HG03558 (cell line): ENCODE data around the gene FAIM2.
"Not testable (repeated sequence)": the region's sequence is repeated elsewhere in the genome, so short reads cannot be mapped to it uniquely, and the experiment has no call there.

Experiments used
- ATAC-seq: cut with Tn5 transposase; IDR thresholded peaks from one replicate; pipeline ENCODE4 v1.9.1; 2021; ENCODE audit warnings: moderate number of reproducible peaks; ENCODE audit not compliant: unreplicated experiment; ENCODE audit errors: extremely low read depth

Gene FAIM2

GRCh38 chr12:49868449-49868848 lies 35.3 kb downstream of the FAIM2 start:
- ATAC-seq, result no peak

DNA sequence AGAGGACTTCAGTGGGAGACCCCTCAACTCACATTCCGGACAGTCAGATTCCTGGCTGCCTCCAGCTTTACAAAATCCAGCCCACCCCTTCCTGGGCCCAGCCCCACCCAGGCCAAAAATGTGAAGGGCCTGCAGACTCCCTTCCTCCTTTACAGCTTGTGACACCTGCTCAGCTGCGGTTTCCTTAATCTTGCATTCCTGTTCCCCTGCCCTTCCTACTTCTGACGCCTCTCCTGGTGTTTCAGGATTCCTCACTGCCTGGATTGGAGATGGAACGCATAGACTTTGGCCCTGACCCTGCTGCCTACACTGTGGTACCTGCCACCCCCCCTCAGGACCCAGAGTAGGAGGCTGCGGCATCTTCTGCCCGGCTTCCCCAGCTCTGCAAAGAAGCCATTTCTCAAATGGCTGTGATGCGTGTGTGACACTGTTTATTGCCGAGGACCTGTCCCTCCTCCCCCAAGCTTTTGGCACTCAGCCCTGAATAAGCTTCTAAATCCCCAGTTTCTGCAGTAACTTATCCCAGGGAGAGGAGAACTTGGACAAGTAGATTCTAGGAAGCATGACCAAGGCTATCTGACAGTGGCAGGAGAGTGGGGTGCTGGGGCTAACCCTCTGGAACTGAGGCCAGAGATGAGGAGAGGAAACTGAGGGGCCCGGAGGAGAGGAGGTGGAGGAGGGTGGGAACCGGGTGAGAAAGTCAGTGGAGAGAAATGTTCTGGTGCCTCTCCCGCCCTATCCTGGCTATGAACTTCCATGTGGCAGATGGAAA lies 35.9 kb downstream of the FAIM2 start:
- no peak for ATAC-seq

GRCh38 chr12:49866859-49867569 lies 36.7 kb downstream of the FAIM2 start:
- no peak for ATAC-seq

DNA sequence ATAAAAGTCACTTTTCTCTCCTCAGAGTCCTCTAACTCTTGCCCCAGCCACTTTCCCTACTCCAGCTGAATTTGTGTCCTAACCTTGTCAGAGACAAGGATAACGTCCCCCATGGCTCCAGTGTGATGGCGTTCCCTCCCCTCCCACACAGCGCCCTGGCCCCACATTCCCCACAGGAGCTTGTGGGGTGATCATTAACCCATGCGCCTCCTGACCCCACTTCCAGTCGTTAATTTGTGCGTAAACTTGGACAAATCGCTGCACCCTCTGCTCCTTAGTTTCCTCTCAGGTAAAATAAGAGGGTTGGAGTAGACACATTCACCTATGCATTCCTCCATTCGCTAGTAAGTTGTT lies 37.9 kb downstream of the FAIM2 start:
- no peak for ATAC-seq

GRCh38 chr12:49865109-49865781 lies 38.5 kb downstream of the FAIM2 start:
- no peak for ATAC-seq

- ATAC-seq, result no peak
These were observed 39.0 kb downstream of the FAIM2 start for GRCh38 chr12:49864798-49865090.

DNA sequence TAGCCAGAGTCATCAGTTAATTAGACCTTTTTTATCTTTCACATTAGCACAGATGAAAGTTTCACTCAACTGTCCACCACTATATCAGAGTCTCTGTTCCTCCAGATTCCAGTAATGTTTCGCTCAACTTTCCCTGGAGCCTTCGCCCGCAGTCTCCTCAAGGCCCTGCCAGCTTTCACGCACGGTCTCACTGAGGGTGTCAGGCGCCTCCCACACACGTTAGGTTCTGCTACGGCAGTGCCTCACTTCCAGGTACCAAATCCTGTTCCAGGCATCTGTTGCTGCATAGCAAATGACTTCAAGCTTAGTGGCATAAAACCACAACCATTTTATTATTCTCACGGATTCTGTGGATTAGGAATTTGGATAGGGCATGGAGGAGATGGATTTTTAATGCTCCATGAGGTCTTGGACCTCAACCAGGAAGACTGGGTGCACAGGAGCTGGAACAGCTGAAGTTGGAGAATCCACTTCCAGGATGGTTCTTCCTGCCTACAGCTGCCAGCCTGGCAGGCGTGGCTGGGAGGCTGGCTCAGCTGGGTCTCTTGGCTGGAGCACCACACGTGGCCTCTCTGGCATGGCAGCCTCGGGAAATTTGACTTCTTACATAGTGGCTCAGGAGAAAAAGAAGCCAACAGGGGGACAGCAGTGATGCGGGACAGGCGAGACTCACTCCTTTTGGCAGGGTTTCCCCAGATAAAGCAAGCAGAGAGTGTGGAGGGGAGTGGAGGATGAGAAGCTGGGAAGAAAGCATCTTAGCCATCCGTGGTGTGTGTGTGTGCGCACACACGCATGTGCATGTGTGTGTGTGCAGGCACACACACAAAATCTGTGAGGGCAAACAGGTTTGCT lies 39.5 kb downstream of the FAIM2 start:
- no peak for ATAC-seq

DNA sequence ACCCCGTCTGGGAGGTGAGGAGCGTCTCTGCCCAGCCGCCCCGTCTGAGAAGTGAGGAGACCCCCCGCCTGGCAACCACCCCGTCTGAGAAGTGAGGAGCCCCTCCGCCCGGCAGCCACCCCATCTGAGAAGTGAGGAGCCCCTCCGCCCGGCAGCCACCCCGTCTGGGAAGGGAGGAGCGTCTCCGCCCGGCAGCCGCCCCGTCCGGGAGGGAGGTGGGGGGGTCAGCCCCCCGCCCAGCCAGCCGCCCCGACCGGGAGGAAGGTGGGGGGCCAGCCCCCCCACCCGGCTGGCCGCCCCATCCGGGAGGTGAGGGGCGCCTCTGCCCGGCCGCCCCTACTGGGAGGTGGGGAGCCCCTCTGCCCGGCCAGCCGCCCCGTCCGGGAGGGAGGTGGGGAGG lies 42.8 kb downstream of the FAIM2 start:
- not testable (repeated sequence) for ATAC-seq

DNA sequence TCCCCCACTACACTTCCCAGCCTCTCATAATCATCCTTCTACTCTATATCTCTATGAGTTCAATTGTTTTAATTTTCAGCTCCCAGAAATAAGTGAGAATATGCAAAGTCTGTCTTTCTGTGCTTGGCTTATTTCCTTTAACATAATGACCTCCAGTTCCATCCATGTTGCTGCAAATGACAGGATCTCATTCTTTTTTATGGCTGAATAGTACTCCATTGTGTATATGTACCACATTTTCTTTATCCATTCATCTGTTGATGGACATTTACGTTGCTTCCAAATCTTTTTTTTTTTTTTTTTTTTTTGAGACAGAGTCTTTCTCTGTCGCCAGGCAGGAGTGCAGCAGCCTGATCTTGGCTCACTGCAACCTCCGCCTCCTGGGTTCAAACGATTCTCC lies 47.8 kb downstream of the FAIM2 start:
- not testable (repeated sequence) for ATAC-seq

DNA sequence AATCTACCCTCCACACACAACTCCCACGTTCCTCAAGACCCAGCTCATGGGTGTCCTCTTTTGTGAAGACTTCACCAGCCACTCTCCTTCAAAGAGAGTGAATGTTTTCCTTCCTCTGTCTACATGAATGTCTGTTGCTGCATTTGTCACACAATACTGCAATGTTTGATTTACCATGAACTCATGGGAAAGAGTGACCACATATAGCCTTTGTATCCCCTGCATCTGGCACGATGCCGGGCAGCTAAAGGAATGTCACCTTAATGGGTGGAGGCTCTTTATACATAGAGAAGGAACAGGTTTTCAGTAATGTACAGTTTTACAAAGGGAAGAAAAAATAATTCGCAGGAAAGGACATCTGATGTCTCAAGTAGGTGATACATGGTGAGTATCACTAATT lies 48.7 kb downstream of the FAIM2 start:
- ATAC-seq, result no peak

DNA sequence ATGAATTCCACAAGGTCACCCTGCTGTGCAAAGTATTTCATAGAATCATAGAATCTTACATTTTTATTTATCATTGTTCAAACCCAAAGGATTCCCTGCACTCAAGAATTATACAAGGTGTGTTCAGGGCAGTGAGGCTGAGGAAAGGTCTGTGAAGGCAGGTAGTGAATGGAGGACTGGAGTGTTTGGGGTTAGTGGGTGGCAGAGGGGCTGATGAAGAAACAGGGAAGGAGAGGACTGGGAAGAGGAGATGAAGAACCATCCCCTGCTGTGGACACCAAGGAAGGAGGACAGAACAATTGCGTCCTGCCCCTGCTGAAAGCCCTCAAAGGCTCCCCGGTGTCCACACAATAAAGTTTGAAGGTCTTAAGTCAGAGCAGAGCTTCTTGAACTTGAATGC lies 50.0 kb downstream of the FAIM2 start:
- no peak for ATAC-seq

GRCh38 chr12:49847161-49847560 lies 56.5 kb downstream of the FAIM2 start:
- ATAC-seq, result no peak

DNA sequence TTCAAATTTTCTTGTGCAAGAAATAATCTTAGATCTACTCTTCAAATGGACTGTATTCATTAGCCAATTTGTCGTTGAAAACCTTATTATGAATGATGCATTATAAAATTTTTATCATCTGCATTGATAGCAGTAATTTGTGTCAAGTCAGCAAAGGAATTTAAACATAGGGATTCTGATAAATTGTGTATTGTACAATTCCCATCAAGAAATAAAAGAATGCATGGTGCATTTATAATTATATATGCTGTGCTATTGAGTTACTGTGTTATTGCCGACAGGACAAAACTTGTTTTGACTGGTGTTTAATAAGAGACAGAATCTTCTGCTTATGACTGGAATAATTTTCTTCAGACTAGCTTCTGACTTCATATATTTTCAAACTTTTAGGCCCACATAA lies 57.7 kb downstream of the FAIM2 start:
- no peak for ATAC-seq

- ATAC-seq, result no peak
These were observed 59.7 kb downstream of the FAIM2 start for GRCh38 chr12:49843876-49844437.

- ATAC-seq, result no peak
These were observed 60.3 kb downstream of the FAIM2 start for GRCh38 chr12:49843411-49843810.

DNA sequence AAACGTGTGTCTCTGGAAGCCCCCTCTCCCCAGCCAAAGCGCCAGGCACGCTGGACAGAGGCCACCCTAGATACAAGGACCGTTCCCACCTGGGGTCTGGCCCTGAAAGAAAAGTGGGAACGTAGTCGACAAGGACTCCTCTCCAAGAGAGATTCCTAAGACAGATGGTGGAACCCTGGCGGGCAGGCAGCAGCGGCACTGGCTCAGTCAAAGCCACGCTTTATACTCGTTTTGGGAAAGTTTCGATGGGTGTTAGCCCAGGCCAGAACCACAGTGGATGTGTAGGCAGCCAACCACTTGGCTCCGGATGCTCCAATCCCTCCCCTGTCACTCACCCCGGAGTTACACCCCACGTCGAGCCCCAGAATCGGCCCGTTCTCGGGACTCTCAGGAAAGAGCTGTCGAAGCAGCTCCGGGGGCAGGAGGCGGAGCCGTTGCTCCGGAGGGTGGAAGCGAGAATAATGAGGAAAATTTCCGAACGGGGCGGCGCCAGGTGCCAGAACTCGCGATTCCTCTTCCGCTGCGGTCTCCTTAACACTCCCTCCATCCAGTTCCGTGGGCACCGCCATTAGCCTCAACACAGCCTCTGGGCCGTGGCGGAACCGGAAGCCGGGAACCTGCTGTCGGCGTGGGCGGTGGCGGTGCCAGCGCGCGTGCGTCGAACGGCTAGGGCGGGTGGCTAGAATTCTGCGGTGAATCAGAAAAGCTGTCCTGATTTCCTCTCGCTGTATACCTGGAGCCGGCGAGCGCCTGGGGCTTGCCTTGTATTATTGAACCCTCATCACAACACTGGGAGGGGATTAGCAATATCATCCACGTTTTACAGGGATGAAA lies 61.0 kb downstream of the FAIM2 start, which contains the start of gene BCDIN3D:
Gene BCDIN3D, minus strand, starts transcription at position 588 of the 834 bp plus-strand sequence. Its CDS starts 19 bp downstream, at position 569.
- peak; percentile 69 for ATAC-seq

- ATAC-seq, result no peak
These were observed 64.6 kb downstream of the FAIM2 start for GRCh38 chr12:49838973-49839633.

- no peak for ATAC-seq
These were observed 70.8 kb downstream of the FAIM2 start for GRCh38 chr12:49832836-49833421.
